ENCODE measurements around the gene HIVEP1. TPM values are rescaled to one million over a fixed set of nuclear protein-coding genes. Genes with fewer than 3 reads are reported as not detected.

The HIVEP1 gene
- total and polyA plus RNA-seq, 2 donors from 2014 or later, result 3.6 to 30.4 TPM

- intact Hi-C loops (cut with DNase I), result no loop called here
- Histone ChIP-seq H3K9me3 (ENCODE audit: control insufficient read depth in 2 of 3, insufficient read depth in 1 of 3, low read length in 3 of 3) (no peaks in the 10 kb centered on the region), H3K27me3 (ENCODE audit: control insufficient read depth, insufficient read depth, low read length) (no peaks in the 10 kb centered on the region), H3K4me3 (ENCODE audit: low read length in 3 of 3) (peak overlapping the region; percentile 83 to 92 (median 91)), H3K9ac (ENCODE audit: low read length in 3 of 3) (peak overlapping the region; percentile 64 to 88 (median 82)), H3K4me1 (ENCODE audit: control insufficient read depth in 2 of 3, insufficient read depth in 2 of 3, low read depth in 1 of 3, low read length in 3 of 3) (peaks cover 3 to 13% (median 10%) of the 10 kb centered on the region in 3 donors), H3K27ac (ENCODE audit: low read depth in 2 of 2, low read length in 2 of 2) (peak overlapping the region; percentile 97 to 98), H3K36me3 (ENCODE audit: control insufficient read depth in 2 of 3, insufficient read depth in 3 of 3, low read length in 3 of 3) (no peaks in the 10 kb centered on the region)
- FAIRE-seq, result no peak
- TF ChIP-seq CTCF (IDR thresholded peaks at IDR 0.05; ENCODE audit: borderline replicate concordance, extremely low read depth, insufficient read depth), result no peak
- DNase-seq, result peak in 1 of 5 donors; percentile 42
These were observed 4.2 kb upstream of the HIVEP1 start for GRCh38 chr6:12007887-12008286.

DNA sequence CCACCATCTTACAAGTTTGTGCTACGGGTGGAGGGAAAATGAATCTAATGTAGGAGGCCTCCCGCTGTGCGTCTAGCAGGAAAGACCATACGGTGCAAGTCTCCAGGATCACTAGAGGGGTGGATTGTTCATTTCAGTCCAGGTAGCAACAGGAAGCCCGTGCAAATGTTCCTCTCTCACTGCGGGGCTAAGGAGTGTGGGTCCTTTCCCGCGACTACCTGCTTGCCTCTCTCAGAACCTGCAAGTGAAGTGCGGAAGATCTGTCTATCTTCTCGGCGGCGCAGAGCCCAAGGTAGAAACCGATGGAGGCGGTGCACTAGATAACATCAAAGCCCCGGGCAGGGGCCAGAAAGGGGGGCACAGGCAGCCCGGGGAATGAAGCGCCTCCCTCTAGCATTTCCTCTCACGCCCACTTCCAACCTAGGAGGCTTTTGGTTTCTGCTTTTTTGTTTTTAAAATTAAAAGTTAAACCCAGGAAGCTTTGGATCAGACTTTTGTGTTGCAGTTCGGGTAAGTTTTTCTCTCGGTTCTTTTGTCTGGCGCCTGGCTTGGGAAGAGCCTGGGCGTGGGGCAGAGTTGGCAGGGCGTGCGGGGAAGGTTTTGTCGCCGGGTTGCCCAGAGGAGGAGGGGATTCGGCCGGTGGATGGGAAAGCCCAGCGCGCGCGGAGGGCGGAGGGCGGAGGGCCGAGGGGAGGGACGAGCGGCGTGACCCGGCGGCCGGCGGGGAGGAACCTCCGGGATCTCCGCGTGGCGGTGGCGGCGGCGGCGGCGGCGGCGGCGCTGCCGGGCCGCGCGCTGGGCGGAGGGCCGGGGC, 3.5 kb upstream of the HIVEP1 start:
- Histone ChIP-seq H3K27ac (ENCODE audit: low read depth in 2 of 2, low read length in 2 of 2) (peak overlapping the region; percentile 97 to 98), H3K9me3 (ENCODE audit: control insufficient read depth in 2 of 3, insufficient read depth in 1 of 3, low read length in 3 of 3) (no peaks in the 10 kb centered on the region), H3K4me1 (ENCODE audit: control insufficient read depth in 2 of 3, insufficient read depth in 2 of 3, low read depth in 1 of 3, low read length in 3 of 3) (peaks cover 3 to 17% (median 14%) of the 10 kb centered on the region in 3 donors), H3K36me3 (ENCODE audit: control insufficient read depth in 2 of 3, insufficient read depth in 3 of 3, low read length in 3 of 3) (no peaks in the 10 kb centered on the region), H3K4me3 (ENCODE audit: low read length in 3 of 3) (peak overlapping the region; percentile 83 to 92 (median 91)), H3K27me3 (ENCODE audit: control insufficient read depth, insufficient read depth, low read length) (no peaks in the 10 kb centered on the region), H3K9ac (ENCODE audit: low read length in 3 of 3) (peak overlapping the region; percentile 64 to 88 (median 82))
- peak; percentile 90 to 96 (median 93) for DNase-seq
- intact Hi-C loops (cut with DNase I), result no loop called here
- FAIRE-seq, result no peak
- TF ChIP-seq CTCF (IDR thresholded peaks at IDR 0.05; ENCODE audit: borderline replicate concordance, extremely low read depth, insufficient read depth), result no peak

DNA sequence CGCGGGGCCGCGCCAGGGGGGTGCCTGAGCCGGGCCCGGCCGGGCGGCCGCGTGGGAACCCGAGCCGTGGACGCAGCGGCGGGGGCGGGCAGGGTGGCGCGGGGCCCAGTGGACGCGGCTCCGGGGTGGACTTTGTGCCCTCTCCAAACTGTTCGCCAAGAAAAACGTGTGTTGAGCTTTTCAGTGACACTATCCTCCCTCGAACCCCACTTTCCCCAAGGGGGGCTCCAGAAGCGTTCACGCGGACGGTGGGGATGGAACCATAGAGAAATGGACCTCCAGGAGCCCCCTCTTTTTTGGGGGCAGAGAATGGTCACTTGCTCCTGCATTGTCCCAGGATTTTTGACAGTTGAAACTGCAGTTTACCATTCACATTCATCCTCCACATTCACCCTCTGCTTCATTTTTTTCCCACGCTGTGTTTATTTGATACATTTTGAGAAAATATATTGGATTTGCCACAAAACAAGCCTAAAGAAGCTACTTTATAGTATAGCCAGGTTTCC, 2.9 kb upstream of the HIVEP1 start:
- Histone ChIP-seq H3K27ac (ENCODE audit: low read depth in 2 of 2, low read length in 2 of 2) (peak overlapping the region; percentile 92 to 95), H3K9ac (ENCODE audit: low read length in 3 of 3) (peak overlapping the region; percentile 52 to 77 (median 62)), H3K9me3 (ENCODE audit: control insufficient read depth in 2 of 3, insufficient read depth in 1 of 3, low read length in 3 of 3) (no peaks in the 10 kb centered on the region), H3K4me3 (ENCODE audit: low read length in 3 of 3) (peak overlapping the region; percentile 67 to 84 (median 75)), H3K27me3 (ENCODE audit: control insufficient read depth, insufficient read depth, low read length) (no peaks in the 10 kb centered on the region), H3K36me3 (ENCODE audit: control insufficient read depth in 2 of 3, insufficient read depth in 3 of 3, low read length in 3 of 3) (no peaks in the 10 kb centered on the region), H3K4me1 (ENCODE audit: control insufficient read depth in 2 of 3, insufficient read depth in 2 of 3, low read depth in 1 of 3, low read length in 3 of 3) (peaks cover 3 to 17% (median 14%) of the 10 kb centered on the region in 3 donors)
- TF ChIP-seq CTCF (IDR thresholded peaks at IDR 0.05; ENCODE audit: borderline replicate concordance, extremely low read depth, insufficient read depth), result no peak
- FAIRE-seq, result no peak
- intact Hi-C loops (cut with DNase I), result no loop called here
- peak in 1 of 5 donors; percentile 69 for DNase-seq
